Liver (tissue), 9 donors: ENCODE results near the gene ACVR1. TPM values are rescaled to one million over a fixed set of nuclear protein-coding genes. Genes with fewer than 3 reads are reported as not detected.

ENCODE experiments used
- DNase-seq: peaks from one replicate; pipeline ENCODE4 v3.0.0-alpha.2; 2017; ENCODE audit warnings: low spot score
- H3K27ac ChIP-seq, 2 donors: one replicate each; pipeline ENCODE4 v1.7.0; 2013; ENCODE audit warnings: inconsistent platforms in 2 of 2, low read length in 2 of 2, control low read depth in 1 of 2, low read depth in 1 of 2, mild to moderate bottlenecking in 1 of 2
- H3K27me3 ChIP-seq, 4 donors: one replicate each; pipeline versions ENCODE4 v1.6.1 to v1.7.0; 2013; ENCODE audit warnings: low read length in 3 of 4, inconsistent platforms in 1 of 4, mild to moderate bottlenecking in 1 of 4, moderate library complexity in 1 of 4; ENCODE audit not compliant: control insufficient read depth in 4 of 4, insufficient read depth in 4 of 4
- H3K36me3 ChIP-seq, 4 donors: one replicate each; pipeline versions ENCODE4 v1.6.1 to v1.7.0; 2013; ENCODE audit warnings: low read length in 3 of 4, mild to moderate bottlenecking in 3 of 4, low read depth in 1 of 4, moderate library complexity in 1 of 4; ENCODE audit not compliant: control insufficient read depth in 4 of 4, insufficient read depth in 3 of 4
- H3K4me1 ChIP-seq, 4 donors: one replicate each; pipeline versions ENCODE4 v1.6.1 to v1.7.0; 2013; ENCODE audit warnings: low read length in 3 of 4, mild to moderate bottlenecking in 3 of 4, moderate library complexity in 1 of 4; ENCODE audit not compliant: control insufficient read depth in 4 of 4, insufficient read depth in 4 of 4
- H3K4me3 ChIP-seq, 3 donors: one replicate each; pipeline versions ENCODE4 v1.6.1 to v1.7.0; 2013; ENCODE audit warnings: low read length in 3 of 3, control low read depth in 1 of 3, low read depth in 1 of 3, mild to moderate bottlenecking in 1 of 3
- H3K9ac ChIP-seq, 2 donors: one replicate each; pipeline ENCODE4 v1.7.0; 2013; ENCODE audit warnings: low read length in 2 of 2, mild to moderate bottlenecking in 2 of 2, moderate library complexity in 2 of 2, control low read depth in 1 of 2, low read depth in 1 of 2
- H3K9me3 ChIP-seq, 4 donors: one replicate each; pipeline versions ENCODE4 v1.6.1 to v1.7.0; 2013; ENCODE audit warnings: low read length in 3 of 4; ENCODE audit not compliant: control insufficient read depth in 4 of 4
- ATF3 ChIP-seq: IDR thresholded peaks from 2 replicates; pipeline ENCODE4 v1.6.1; 2016; ENCODE audit warnings: antibody characterized with exemption
- CTCF ChIP-seq: fragments of 150-350 bp; IDR thresholded peaks from 2 replicates; pipeline ENCODE4 v1.5.1; 2017; ENCODE audit warnings: improper control_type of control experiment, low read depth, low read length; ENCODE audit not compliant: missing input control
- EGR1 ChIP-seq, 2 donors: IDR thresholded peaks; 2 replicates each; pipeline ENCODE4 v1.6.1; 2016 to 2018; ENCODE audit warnings: antibody characterized with exemption in 2 of 2, low read depth in 2 of 2
- FOXA1 ChIP-seq: IDR thresholded peaks from 2 replicates; pipeline ENCODE4 v1.6.1; 2016; ENCODE audit warnings: antibody characterized with exemption
- FOXA2 ChIP-seq: IDR thresholded peaks from 2 replicates; pipeline ENCODE4 v1.6.1; 2016; ENCODE audit warnings: antibody characterized with exemption
- GABPA ChIP-seq, 2 donors: IDR thresholded peaks in 1 of 2; conservative IDR thresholded peaks in 1 of 2; 2 replicates each; pipeline ENCODE4 v1.6.1; 2016; ENCODE audit warnings: antibody characterized with exemption in 2 of 2, mild to moderate bottlenecking in 1 of 2, moderate library complexity in 1 of 2
- HNF4A ChIP-seq, 2 donors: conservative IDR thresholded peaks; 2 replicates each; pipeline ENCODE4 v1.6.1; 2016; ENCODE audit warnings: antibody characterized with exemption in 2 of 2, mild to moderate bottlenecking in 2 of 2
- JUND ChIP-seq, 2 donors: IDR thresholded peaks; 2 replicates each; pipeline ENCODE4 v1.6.1; 2016; ENCODE audit warnings: antibody characterized with exemption in 2 of 2
- MAX ChIP-seq: IDR thresholded peaks from 2 replicates; pipeline ENCODE4 v1.6.1; 2016; ENCODE audit warnings: antibody characterized with exemption
- REST ChIP-seq: IDR thresholded peaks from 2 replicates; pipeline ENCODE4 v1.6.1; 2016; ENCODE audit warnings: antibody characterized with exemption, mild to moderate bottlenecking
- RXRA ChIP-seq, 2 donors: IDR thresholded peaks; 2 replicates each; pipeline ENCODE4 v1.6.1; 2017 to 2018; ENCODE audit warnings: antibody characterized with exemption in 2 of 2, mild to moderate bottlenecking in 1 of 2
- SP1 ChIP-seq: IDR thresholded peaks from 2 replicates; pipeline ENCODE4 v1.6.1; 2018; ENCODE audit warnings: antibody characterized with exemption, mild to moderate bottlenecking
- TAF1 ChIP-seq: conservative IDR thresholded peaks from 2 replicates; pipeline ENCODE4 v1.6.1; 2016; ENCODE audit warnings: antibody characterized with exemption, mild to moderate bottlenecking
- YY1 ChIP-seq: IDR thresholded peaks from 2 replicates; pipeline ENCODE4 v1.6.1; 2016; ENCODE audit warnings: antibody characterized with exemption, mild to moderate bottlenecking
- WGBS: extraction: QIAGEN DNeasy Blood & Tissue Kit; methylation state at CpG from one replicate; pipeline ENCODE4 v1.1.7; 2013; 5-methylcytosine and 5-hydroxymethylcytosine counted together
- polyA plus RNA-seq, 2 donors: library from polyadenylated mRNA; stranded (reverse) in 1 of 2; unstranded in 1 of 2; fragments of 200-250 nt in 1 of 2; fragments of >200 nt in 1 of 2; fragmentation: Nextera tagmentation in 1 of 2; extraction: Ambion mirVana in 1 of 2; gene quantifications; one replicate each; pipeline versions ENCODE4 v1.2.1 to v1.2.3, GENCODE V29; 2013 to 2015
- total RNA-seq, 2 donors: library from RNA; depleted of rRNA; stranded (reverse); fragments of >200 nt; gene quantifications; one replicate each; pipeline ENCODE4 v1.2.3, GENCODE V29; 2014
- donor health status: healthy.
- donor health status: healthy.
- donor health status: healthy.
- donor health status: healthy.
- donor health status: healthy.

ACVR1 gene
- total and polyA plus RNA-seq, 4 donors, result 6.2 to 20.4 (median 8.5) TPM

GRCh38 chr2:157898591-157898996 lies 22.5 kb upstream of the ACVR1 start:
- Histone ChIP-seq H3K36me3 (no peaks in the 10 kb centered on the region), H3K4me1 (no peaks in the 10 kb centered on the region), H3K4me3 (no peak overlapping the region), H3K27ac (no peak overlapping the region), H3K9me3 (no peaks in the 10 kb centered on the region), H3K9ac (no peak overlapping the region), H3K27me3 (no peaks in the 10 kb centered on the region)
- TF ChIP-seq FOXA2 (no peak), JUND (IDR thresholded peaks at IDR 0.05) (no peak), ATF3 (no peak), CTCF (no peak), EGR1 (IDR thresholded peaks at IDR 0.05; ENCODE audit: low read depth in 2 of 2) (no peak), RXRA (IDR thresholded peaks at IDR 0.05) (no peak)
- DNase-seq, result no peak
- 74% methylated on average over 2 of the region's 2 CpGs for WGBS

GRCh38 chr2:157897106-157897971 lies 21.2 kb upstream of the ACVR1 start:
- 84% methylated on average over 4 of the region's 4 CpGs for WGBS
- Histone ChIP-seq H3K9me3 (no peaks in the 10 kb centered on the region), H3K27me3 (no peaks in the 10 kb centered on the region), H3K4me3 (no peak overlapping the region), H3K27ac (no peak overlapping the region), H3K4me1 (no peaks in the 10 kb centered on the region), H3K36me3 (no peaks in the 10 kb centered on the region), H3K9ac (no peak overlapping the region)
- TF ChIP-seq JUND (IDR thresholded peaks at IDR 0.05) (no peak), GABPA (IDR thresholded peaks at IDR 0.05 in 1 of 2, conservative IDR thresholded peaks at IDR 0.05 in 1 of 2) (no peak), HNF4A (conservative IDR thresholded peaks at IDR 0.05) (no peak), FOXA1 (no peak), SP1 (no peak), REST (no peak), TAF1 (no peak), MAX (no peak), ATF3 (no peak), YY1 (no peak), EGR1 (IDR thresholded peaks at IDR 0.05; ENCODE audit: low read depth in 2 of 2) (no peak), CTCF (no peak)
- no peak for DNase-seq
